Renal cortex interstitium (tissue), 15 donors: ENCODE data around the gene BBS10. TPM values are rescaled to one million over a fixed set of nuclear protein-coding genes. Genes with fewer than 3 reads are reported as not detected.
A peak's percentile ranks its signal among the peaks of the same experiment; 100 is the strongest.
"Not testable (repeated sequence)": the region's sequence is repeated elsewhere in the genome, so short reads cannot be mapped to it uniquely, and the experiment has no call there.

Experiments
- DNase-seq, 11 donors: peaks; one replicate each; pipeline ENCODE4 v3.0.0-alpha.2; 2013; ENCODE audit warnings: low read depth in 9 of 11, low spot score in 4 of 11; ENCODE audit errors: extremely low read depth in 1 of 11
- long read RNA-seq, 16 experiments: transcript quantifications; one replicate each; lab custom pipeline, GENCODE V29; 2026
- polyA plus RNA-seq, 3 donors: library from polyadenylated mRNA; unstranded; fragments of 120-200 nt; gene quantifications; one replicate each; pipeline ENCODE4 v1.2.1, GENCODE V29; 2013; ENCODE audit not compliant: insufficient read length in 3 of 3

Gene BBS10
- 10 to 100 TPM; 28.9 to 34.4 (median 29.3) TPM for polyA plus RNA-seq
- long read RNA-seq, donor 1, transcript BBS10-201 (2 exons, 3,595 nt) = major isoform, 6 of 6 reads
- long read RNA-seq, donor 1, partial matches to known transcripts = 0 of 6 reads
- long read RNA-seq, donor 1, other reads (novel, unspliced or antisense) = 0 of 6 reads
- long read RNA-seq, donor 2, partial matches to known transcripts = 0 of 4 reads
- long read RNA-seq, donor 2, other reads (novel, unspliced or antisense) = 0 of 4 reads
- long read RNA-seq, donor 3, transcript BBS10-201 (2 exons, 3,595 nt) = major isoform, 8 of 8 reads
- long read RNA-seq, donor 3, partial matches to known transcripts = 0 of 8 reads
- long read RNA-seq, donor 3, other reads (novel, unspliced or antisense) = 0 of 8 reads
- long read RNA-seq, donor 4, transcript BBS10-201 (2 exons, 3,595 nt) = major isoform, 11 of 11 reads
- long read RNA-seq, donor 4, partial matches to known transcripts = 0 of 11 reads
- long read RNA-seq, donor 4, other reads (novel, unspliced or antisense) = 0 of 11 reads
- long read RNA-seq, donor 5 = 0 reads
- long read RNA-seq, donor 6, partial matches to known transcripts = 0 of 3 reads
- long read RNA-seq, donor 6, other reads (novel, unspliced or antisense) = 0 of 3 reads
- long read RNA-seq, donor 7, partial matches to known transcripts = 0 of 2 reads
- long read RNA-seq, donor 7, other reads (novel, unspliced or antisense) = 0 of 2 reads
- long read RNA-seq, donor 8, transcript BBS10-201 (2 exons, 3,595 nt) = major isoform, 10 of 10 reads
- long read RNA-seq, donor 8, partial matches to known transcripts = 0 of 10 reads
- long read RNA-seq, donor 8, other reads (novel, unspliced or antisense) = 0 of 10 reads
- long read RNA-seq, donor 9, transcript BBS10-201 (2 exons, 3,595 nt) = major isoform, 6 of 6 reads
- long read RNA-seq, donor 9, partial matches to known transcripts = 0 of 6 reads
- long read RNA-seq, donor 9, other reads (novel, unspliced or antisense) = 0 of 6 reads
- long read RNA-seq, donor 10, transcript BBS10-201 (2 exons, 3,595 nt) = major isoform, 8 of 15 reads
- long read RNA-seq, donor 10, partial matches to known transcripts = 7 of 15 reads
- long read RNA-seq, donor 10, other reads (novel, unspliced or antisense) = 0 of 15 reads
- long read RNA-seq, donor 11, transcript BBS10-201 (2 exons, 3,595 nt) = major isoform, 8 of 8 reads
- long read RNA-seq, donor 11, partial matches to known transcripts = 0 of 8 reads
- long read RNA-seq, donor 11, other reads (novel, unspliced or antisense) = 0 of 8 reads
- long read RNA-seq, donor 12, partial matches to known transcripts = 0 of 3 reads
- long read RNA-seq, donor 12, other reads (novel, unspliced or antisense) = 0 of 3 reads
- long read RNA-seq, donor 13 = 0 reads
- long read RNA-seq, donor 14, transcript BBS10-201 (2 exons, 3,595 nt) = major isoform, 5 of 5 reads
- long read RNA-seq, donor 14, partial matches to known transcripts = 0 of 5 reads
- long read RNA-seq, donor 14, other reads (novel, unspliced or antisense) = 0 of 5 reads
- long read RNA-seq, donor 15, partial matches to known transcripts = 0 of 4 reads
- long read RNA-seq, donor 15, other reads (novel, unspliced or antisense) = 0 of 4 reads
- long read RNA-seq, donor 16, transcript BBS10-201 (2 exons, 3,595 nt) = major isoform, 16 of 16 reads
- long read RNA-seq, donor 16, partial matches to known transcripts = 0 of 16 reads
- long read RNA-seq, donor 16, other reads (novel, unspliced or antisense) = 0 of 16 reads

DNA sequence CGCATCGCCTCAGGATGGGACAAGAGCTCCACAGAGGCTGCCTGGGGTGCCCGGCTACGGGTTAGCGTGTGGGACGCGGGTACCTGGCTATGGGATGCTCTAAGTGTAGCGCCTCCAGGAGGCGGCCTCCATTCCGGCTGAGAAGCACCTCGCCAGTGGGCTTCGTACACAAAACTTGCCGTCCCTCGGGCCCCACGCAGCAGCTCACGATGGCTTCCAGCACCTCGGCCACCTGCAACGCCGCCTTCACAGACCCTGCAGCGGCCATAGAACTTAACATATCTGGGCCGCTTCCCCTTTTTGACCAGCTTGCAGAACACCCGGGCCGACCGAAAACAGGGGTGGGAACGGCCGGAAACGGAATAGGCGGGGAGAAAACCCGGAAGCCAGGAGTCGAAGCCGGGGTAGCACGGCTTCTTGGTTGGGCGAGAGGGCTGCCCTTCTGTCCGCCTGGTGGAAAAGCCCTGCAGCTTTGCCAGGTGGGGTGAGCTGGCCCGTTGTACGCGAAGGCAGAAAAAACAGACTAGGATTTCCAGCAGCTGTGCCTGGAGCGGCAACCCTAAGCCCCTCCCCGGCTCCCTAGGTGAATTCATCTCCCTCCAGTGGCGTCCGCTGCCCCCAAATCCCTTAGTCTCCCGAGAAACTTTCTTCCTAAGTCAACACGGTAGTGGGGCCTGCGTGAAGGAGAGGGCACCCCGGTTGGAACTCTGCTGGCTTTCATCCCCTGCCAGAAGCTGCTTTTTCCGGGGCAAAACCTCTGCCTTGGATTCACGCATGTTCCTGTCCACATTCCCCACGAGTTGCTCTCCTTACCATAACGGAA, at the start of gene BBS10:
Gene BBS10, minus strand, starts transcription at position 337 of the 823 bp plus-strand sequence. Its CDS starts 57 bp downstream, at position 280.
- peak; percentile 70 to 87 (median 82) for DNase-seq

DNA sequence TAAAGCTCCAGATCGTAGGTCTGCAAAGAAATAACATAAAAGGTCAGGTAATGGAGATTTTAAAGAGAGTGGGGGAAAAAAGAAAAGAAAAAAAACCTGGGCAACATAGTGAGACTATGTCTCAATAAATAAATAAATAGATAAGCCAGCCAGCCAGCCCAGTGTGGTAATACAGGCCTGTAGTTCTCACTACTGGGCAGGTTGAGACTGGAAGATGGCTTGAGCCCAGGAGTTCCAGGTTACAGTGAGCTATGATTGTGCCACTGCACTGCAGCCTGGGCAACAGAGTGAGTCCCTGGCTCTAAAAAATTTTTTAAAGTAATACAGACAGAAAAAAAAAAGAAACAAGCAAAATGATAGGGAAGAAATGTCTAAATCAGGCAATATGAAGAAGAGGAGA, 43.2 kb upstream of the BBS10 start:
- DNase-seq = no peak

DNA sequence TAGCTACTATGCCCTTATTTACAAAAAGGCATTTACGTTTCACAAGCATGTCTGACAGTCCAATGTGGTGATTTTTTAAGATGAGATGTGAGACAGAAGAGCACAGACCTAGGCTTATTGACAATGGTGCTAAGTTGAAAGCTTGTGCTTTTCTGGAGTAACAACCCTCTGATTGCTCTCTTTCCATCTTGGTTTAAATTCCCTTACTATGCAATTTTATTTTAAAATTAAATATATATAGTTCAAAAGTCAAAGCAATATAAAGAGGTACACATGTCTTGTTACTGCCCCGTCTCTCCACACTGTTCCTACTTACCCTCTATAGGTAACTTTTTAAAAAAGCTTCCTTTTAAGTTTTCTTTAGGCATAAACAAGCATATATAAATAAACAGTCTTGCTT, 39.4 kb upstream of the BBS10 start:
- DNase-seq = no peak

DNA sequence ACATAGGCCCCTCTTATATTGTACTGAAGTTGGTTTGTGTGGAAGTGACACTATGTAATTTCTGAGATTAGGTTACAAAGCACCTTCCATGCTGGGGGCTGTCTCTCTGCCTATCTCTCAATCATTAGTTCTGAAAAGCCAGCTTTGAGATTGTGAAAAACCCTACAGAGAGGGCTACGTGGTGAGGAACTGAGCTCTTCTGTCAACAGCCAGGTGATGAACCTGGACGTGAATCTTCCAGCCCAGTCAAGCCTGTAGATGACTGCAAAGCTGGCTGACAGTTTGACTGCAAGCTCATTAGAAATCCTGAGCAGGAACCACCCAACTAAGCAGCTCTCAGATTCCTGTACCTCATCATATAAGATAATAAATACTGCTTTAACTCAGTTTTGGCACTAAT, 36.3 kb upstream of the BBS10 start:
- DNase-seq = peak in 1 of 11 donors; percentile 2

DNA sequence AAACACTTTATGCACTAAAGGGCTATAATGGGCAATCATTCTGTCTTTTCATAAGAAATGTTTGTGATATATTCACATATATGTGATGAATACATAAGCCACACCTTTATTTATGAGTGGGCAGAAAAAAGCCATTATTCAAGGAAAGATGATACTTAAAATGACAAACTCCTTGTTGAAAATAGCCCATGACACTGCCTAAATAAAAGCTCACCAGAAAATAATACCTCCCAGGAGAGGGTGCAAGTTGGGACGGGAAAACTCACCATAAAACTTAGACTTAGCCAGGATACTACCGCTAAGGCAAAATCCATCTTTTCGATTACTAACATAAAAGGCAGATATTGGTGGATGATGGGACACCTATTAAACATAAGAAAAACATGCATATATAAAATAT, 35.8 kb upstream of the BBS10 start:
- no peak for DNase-seq

DNA sequence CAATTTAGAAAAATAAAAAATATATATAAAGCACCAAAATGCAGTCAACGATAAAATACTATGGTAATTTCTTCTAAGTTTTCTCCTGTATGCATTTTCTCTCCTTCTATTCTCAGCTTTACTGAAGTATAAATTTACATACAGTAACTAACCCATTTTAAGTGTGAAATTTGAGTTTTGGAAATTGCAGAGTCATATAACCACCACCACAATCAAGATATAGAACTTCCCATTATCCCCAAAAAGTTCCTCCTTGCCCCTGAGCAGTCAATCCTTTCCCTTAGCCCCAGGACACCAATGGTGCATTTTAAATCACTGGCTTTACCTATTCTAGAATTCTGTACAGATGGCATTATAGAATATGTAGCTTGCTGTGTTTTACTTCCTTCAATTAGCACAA, 31.0 kb upstream of the BBS10 start:
- no peak for DNase-seq

DNA sequence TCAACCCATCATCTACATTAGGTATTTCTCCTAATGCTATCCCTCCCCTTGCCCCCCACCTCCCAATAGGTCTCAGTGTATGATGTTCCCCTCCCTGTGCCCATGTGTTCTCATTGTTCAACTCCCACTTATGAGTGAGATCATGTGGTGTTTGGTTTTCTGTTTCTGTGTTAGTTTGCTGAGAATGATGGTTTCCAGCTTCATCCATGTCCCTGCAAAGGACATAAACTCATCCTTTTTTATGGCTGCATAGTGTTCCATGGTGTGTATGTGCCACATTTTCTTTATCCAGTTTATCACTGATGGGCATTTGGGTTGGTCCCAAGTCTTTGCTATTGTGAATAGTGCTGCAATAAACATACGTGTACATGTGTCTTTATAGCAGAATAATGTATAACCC, 28.7 kb upstream of the BBS10 start:
- DNase-seq = not testable (repeated sequence)

DNA sequence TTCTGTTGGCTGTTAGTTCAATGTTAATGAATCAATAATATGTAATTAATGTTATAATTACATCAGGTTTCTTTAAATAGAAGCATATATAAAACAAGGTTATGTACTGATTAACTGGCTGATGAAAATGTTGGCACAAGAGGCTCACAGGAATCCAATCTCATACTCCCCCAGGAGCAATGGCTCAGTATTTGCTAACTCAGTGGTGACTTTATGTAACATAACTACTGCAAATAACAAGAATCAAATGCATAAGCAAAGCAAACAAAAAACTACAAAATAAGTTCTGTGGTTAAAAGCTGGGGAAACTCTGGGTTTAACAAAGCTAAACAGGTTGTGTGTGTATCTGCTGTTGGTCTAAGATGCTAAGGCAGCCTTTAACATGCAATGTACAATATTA, 27.7 kb upstream of the BBS10 start:
- DNase-seq = no peak

DNA sequence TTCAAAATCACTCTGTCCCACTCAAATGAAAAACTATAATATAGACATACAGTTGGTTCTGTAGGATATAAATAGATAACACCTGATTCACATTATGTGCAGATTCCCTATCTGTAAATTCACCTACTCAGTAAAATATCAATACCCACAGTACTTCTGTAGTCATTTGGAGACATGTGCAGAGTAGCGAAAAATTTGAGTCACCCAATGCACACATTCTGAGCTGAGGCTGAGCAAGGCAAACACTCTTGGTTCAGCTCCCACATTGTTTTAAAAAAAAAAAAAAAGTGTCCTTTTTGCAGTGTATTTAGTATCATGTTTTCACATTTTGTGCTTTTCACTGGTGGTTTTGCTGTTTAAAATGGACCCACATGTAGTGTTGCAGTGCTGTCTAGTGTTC, 27.3 kb upstream of the BBS10 start:
- DNase-seq = no peak

DNA sequence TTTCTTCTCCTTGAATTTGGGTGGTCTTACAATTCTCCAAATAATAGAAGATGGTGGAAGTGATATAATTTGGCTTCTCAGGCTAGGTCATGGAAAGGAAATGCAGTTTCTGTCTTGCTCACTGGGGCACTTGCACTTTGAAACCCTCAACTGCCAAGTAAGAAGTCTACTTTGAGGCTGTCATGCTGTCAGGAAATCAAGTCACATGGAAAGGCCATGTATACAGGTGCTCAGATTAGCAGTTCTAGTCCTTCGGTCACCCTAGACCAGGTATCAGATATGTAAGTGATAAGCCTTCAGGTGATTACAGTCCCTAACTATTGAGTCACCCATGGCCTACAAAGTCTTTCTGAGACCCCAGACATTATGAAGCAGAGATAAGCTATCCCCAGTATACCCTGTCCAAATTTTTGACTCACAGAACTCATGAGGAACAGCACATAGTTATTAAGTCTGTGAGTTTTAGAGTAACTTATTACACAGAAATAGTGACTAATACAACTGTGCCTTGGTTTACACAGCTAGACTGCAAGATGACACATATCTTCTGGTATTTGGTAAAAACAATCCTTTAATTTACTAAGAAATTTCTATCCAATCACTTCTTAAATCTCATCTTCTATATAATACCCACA, 26.3 kb upstream of the BBS10 start:
- DNase-seq = no peak

DNA sequence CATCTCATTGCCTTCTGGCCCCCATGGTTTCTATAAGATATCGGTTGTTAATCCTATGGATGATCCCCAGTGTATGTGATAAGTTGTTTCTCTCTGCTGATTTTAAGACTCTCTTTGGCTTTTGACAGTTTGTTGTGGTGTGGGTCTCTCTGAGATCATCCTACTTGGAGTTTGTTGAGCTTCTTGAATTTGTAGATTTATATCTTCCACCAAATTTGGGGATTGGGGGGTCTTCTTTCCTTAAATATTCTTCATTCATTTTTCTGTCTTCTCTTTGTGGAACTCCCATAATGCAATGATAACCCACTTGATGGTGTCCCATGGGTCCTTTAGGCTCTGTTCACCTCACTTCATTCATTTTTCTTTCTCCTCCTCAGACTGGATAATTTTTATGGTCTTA, 20.0 kb upstream of the BBS10 start:
- DNase-seq = no peak

DNA sequence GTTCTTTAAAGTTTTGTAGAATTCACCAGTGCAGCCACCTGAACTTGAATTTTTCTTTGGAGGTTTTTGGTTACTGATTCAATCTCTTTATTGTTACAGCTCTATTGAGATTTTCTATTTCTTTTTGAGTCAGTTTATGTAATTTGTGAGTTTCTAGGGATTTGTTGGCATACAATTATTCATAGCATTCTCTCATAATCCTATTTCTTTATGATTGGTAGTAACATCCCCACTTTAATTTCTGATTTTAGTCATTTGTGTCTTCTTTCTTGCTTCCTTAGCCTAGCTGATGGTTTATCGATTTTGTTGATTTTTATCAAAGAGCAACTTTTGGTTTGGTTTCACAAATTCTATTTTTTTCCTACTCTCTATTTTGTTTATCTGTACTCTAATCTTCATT, 17.9 kb upstream of the BBS10 start:
- no peak for DNase-seq

DNA sequence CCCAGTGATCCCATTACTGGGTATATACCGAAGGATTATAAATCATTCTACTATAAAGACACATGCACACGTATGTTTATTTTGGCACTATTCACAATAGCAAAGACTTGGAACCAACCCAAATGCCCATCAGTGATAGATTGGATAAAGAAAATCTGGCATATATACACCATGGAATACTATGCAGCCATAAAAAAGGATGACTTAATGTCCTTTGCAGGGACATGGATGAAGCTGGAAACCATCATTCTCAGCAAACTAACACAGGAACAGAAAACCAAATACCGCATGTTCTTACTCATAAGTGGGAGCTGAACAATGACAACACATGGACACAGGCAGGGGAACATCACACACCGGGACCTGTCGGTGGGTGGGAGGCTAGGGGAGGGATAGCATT, 15.9 kb upstream of the BBS10 start:
- not testable (repeated sequence) for DNase-seq

DNA sequence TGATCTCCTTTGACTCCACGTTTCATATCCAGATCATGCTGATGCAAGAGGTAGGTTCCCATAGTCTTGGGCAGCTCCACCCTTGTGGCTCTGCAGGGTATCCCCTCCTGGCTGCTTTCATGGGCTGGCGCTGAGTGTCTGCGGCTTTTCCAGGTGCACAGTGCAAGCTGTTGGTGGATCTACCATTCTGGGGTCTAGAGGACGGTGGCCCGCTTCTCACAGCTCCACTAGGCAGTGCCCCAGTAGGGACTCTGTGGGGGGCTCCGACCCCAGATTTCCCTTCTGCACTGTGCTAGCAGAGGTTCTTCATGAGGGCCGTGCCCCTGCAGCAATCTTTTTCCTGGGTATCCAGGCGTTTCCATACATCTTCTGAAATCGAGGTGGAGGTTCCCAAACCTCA, 12.1 kb upstream of the BBS10 start:
- no peak for DNase-seq

DNA sequence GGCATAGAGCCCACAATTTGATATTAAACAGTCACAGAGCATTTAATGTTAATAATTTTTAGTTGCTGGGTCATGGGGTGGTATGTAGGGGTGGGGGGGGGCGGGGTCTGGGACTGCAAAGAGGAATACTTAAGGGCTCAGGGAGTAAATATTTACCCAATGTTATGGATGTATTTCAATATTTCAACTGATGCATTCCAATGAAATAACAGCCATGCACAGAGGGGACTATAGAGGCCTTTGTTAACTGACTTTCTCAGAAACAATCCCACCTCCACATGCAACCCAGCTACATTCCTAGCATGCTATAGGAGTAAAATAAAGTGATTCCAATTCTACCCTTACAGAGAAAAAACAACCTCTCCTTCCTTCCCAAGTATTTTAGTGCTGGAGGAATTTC, 7.9 kb upstream of the BBS10 start:
- peak in 2 of 11 donors; percentile 11 to 22 for DNase-seq

DNA sequence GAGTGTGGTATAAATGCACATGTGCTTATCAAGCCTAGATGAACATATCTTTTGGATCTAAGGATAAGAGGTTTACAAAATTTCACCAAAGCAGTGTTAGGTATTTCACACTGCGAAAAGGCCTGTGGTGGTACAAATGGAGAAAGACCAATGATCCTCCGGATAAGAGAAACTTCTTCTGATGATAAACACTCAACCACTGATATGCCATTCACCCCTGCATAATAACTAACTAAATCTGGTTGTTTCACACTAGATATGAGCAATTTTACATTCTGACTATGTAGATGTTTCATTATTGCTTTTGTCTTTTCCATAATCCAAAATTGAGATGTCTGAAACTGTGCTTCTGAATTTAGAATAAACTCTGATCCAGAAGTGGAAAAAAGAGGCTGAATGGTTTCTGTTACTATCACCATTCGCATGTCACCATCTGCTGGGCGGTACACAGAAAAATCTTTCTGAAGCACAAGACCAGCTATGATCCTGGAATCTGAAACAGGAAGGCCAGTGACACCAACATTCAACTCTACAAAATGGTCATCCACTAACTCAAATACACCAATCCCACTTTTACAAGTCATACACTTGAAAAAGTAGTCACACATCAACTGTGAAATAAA, 1.3 kb downstream of the BBS10 start:
- DNase-seq = peak in 5 of 11 donors; percentile 12 to 34 (median 25)

DNA sequence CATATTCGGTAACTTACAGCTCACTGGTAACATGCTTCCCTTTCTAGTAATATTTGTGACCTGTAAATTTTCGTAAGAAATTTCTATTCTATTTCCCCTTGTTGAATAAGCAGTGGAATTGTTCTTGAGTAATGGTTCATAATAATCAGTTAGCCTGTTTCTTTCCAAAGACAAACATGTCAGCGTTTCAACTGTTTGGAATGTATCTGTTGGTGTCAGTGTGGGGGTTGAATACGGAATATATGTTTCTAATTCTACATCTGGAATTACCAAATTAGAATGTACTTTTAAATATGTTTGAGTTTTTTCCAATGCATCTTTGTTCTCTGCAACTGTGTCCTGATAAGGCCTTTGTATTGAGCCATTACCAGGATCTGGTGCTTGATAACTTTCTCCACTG, 2.0 kb downstream of the BBS10 start:
- DNase-seq = no peak
